ENCODE measurements around the gene CDC42BPA. TPM values are rescaled to one million over a fixed set of nuclear protein-coding genes. Genes with fewer than 3 reads are reported as not detected.

CDC42BPA gene
- total and polyA plus RNA-seq, 2 of the 13 experiments (the other 11 are each of a cell fraction or from before 2014, with no cell fraction given), result 6.5 to 16.0 TPM

DNA sequence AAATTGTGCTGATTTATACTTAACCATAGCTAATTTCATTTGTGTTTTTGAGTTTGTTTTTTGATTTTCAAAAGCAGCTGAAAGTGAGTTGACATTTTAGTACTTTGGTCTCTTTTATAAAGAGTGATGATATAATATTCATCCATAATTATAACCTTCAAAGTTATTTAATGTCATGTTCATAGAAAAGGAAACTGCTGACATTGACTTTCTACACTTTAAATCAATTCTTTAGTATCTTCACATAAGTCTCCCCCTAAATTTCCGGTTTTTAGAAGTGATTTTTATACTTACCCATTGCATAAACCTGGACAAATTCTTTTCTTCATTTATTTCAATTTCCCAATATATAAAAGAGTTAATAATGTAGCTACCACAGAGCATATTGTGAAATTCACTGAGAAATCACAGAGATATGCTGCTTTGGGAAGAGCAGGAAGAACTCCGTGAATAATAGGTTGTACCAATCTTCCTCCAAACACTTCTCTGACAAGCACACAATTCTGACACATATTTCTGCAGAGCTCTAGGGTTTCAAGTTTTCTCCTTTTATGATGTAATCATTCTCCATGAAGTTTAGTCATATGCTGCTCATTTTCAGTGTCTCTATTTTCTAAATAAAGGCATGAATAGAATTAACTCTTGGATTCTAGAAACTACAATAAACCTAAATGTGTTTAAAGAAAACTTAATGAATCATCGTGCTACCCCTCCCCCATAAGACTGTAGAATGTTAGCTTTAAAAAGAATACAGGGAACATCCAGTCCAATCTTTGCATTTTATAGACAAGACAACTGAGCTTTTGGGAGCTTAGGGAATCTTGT lies 25.6 kb upstream of the CDC42BPA start:
- intact Hi-C loops (cut with micrococcal nuclease; ENCODE audit: unreplicated experiment) (no loop called here), in situ Hi-C loops (cut with HindIII; ENCODE audit: extremely low pct_ligation_motif_present, low pct_unique_long_range_greater_than_20kb) (no loop called here)
- H3K9me3 ChIP-seq (ENCODE audit: low read length), result no peaks in the 10 kb centered on the region
- H3K4me3 ChIP-seq (replicated peaks in 1 of 3; ENCODE audit: insufficient read depth in 1 of 3, low read depth in 2 of 3, low read length in 3 of 3), result no peak overlapping the region
- FAIRE-seq (no peak), DNase-seq (ENCODE audit: low spot score) (no peak), ATAC-seq (no peak)
- no peak overlapping the region for H3K4me2 ChIP-seq (ENCODE audit: low read depth, low read length)
- CTCF ChIA-PET (ENCODE audit: low intra/inter-chr PET ratio, low total read pairs), result no interaction called here
- no peak overlapping the region for H3K27ac ChIP-seq (ENCODE audit: extremely low read length, insufficient read depth, low read length)
- 2% methylated on average over 3 of the region's 3 CpGs for WGBS (ENCODE audit: low lambda C conversion rate)
- H2AFZ ChIP-seq (ENCODE audit: low read length), result no peak overlapping the region
- POLR2A ChIA-PET, result no interaction called here
- no peaks in the 10 kb centered on the region for H3K36me3 ChIP-seq (replicated peaks in 1 of 2; ENCODE audit: control insufficient read depth in 1 of 2, insufficient read depth in 2 of 2, low read length in 2 of 2)
- BruUV-seq (replicated peaks), result no TSS peak
- H3K79me2 ChIP-seq (ENCODE audit: insufficient read depth, low read length), result no peaks in the 10 kb centered on the region
- no peaks in the 10 kb centered on the region for H3K27me3 ChIP-seq (ENCODE audit: control insufficient read depth in 1 of 2, insufficient read depth in 2 of 2, low read length in 2 of 2)
- no peak overlapping the region for H3K9ac ChIP-seq (ENCODE audit: insufficient read depth, low read depth, low read length)
- no peaks in the 10 kb centered on the region for H4K20me1 ChIP-seq (ENCODE audit: insufficient read depth, low read length)
- TF ChIP-seq ARHGAP35 (CRISPR knock-in tag; IDR thresholded peaks at IDR 0.05; ENCODE audit: borderline replicate concordance), result no peak
- TF ChIP-seq MAFF (IDR thresholded peaks at IDR 0.05; ENCODE audit: low read depth, low read length), result peak; percentile 71
- no peak for TF ChIP-seq PREB (CRISPR knock-in tag; IDR thresholded peaks at IDR 0.05)
- TF ChIP-seq ZNF124 (CRISPR knock-in tag; IDR thresholded peaks at IDR 0.05), result no peak
- peak; percentile 29; the same call in 1 of the 2 replicates for TF ChIP-seq ATF7 (IDR thresholded peaks at IDR 0.05)
- TF ChIP-seq ATF7 (CRISPR knock-in tag; IDR thresholded peaks at IDR 0.05), result no peak
- peak; percentile 50 to 82 for TF ChIP-seq MAFK (conservative IDR thresholded peaks at IDR 0.05 in 1 of 2, IDR thresholded peaks at IDR 0.05 in 1 of 2; ENCODE audit: low read length in 2 of 2)
- TF ChIP-seq ZNF143 (CRISPR knock-in tag; IDR thresholded peaks at IDR 0.05), result no peak
- no peaks in the 10 kb centered on the region for H3K4me1 ChIP-seq (ENCODE audit: insufficient read depth, low read length)
